HG02973 (cell line): Measurements from ENCODE around the gene PTPRK.
"Not testable (repeated sequence)": the region's sequence is repeated elsewhere in the genome, so short reads cannot be mapped to it uniquely, and the experiment has no call there.

Source experiments
- ATAC-seq: cut with Tn5 transposase; IDR thresholded peaks from one replicate; pipeline ENCODE4 v1.9.1; 2021; ENCODE audit warnings: moderate library complexity; ENCODE audit not compliant: unreplicated experiment

PTPRK gene

GRCh38 chr6:128047989-128048388 lies 472.4 kb downstream of the PTPRK start:
- ATAC-seq, result no peak

- no peak for ATAC-seq
Observed at GRCh38 chr6:128046033-128046432, 474.4 kb downstream of the PTPRK start.

DNA sequence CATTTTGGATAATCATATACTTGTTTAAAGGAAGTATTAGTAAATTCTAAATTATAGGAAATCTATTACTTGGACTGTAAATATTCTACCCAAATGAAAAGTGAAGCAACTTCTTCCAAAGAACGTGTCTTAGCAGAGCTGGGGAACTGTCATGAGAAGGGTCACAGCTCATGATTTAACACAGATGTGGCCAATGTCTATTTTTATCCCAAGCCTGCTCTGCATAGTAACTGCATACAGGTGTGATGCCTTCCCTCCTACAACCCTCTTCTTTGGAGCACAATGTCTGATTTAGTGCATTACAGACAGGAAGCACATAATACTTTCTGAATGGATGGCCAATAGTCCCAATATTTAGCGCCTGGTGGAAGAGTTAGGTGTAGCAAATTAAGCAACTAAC lies 480.9 kb downstream of the PTPRK start:
- ATAC-seq, result no peak

GRCh38 chr6:128036808-128037570 lies 483.4 kb downstream of the PTPRK start:
- ATAC-seq, result no peak

DNA sequence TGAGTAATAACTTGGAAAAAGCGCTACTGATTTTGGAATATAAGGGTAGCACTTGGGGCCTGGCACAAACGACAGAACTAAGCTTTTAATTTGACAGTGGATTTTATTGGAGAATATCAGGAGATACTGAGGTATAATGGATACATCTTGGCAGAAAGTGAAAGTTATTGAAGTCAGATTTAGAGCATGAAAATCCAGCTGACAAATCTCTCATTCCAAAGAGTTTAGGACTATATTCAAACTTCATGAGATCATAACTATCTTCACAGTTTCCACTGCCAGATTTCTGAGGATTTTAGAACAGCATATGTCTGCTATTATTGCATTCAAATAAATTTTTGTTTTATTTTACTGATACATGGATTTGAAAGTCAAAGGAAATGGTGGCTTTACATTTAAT lies 487.2 kb downstream of the PTPRK start:
- ATAC-seq, result no peak

DNA sequence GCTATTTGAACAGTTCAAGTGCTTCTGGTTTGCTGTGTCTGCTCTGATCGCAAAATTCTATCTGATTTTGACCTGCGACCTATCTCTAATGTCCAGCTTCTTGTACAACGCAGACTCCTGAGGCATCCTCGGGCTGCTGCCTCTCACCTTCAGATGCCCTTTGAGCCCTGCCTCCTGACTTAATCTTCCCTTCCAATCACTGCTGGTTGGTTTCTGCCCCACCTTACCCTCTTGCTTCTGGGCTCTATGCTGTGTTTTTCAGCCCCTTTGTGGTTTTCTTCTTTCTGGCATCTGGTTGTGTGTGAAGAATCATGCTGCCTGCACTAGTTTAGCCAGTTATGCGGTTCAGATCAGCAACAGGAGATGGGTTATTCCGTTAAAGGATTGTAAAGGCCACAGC lies 488.4 kb downstream of the PTPRK start:
- ATAC-seq, result no peak

- ATAC-seq, result no peak
Observed at GRCh38 chr6:128029826-128030225, 490.6 kb downstream of the PTPRK start.

DNA sequence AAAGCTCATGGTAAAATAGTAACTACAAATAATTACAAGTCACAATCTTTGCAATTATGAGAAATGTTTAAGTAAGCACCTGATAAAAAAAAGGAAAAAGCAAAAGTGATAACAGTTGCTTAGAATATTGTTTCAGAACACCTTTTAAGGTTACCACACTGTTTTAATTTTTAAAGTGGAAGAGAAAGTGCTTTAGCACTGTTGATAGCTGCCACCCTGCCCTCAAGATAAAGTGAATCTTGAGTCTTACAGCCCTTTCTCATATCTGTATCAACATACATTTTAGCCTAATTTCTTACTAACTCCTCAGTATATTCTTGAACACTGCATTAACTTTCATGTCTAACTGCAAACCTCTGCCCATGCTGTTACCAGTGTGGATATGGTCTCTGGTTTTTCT lies 492.2 kb downstream of the PTPRK start:
- ATAC-seq, result no peak

DNA sequence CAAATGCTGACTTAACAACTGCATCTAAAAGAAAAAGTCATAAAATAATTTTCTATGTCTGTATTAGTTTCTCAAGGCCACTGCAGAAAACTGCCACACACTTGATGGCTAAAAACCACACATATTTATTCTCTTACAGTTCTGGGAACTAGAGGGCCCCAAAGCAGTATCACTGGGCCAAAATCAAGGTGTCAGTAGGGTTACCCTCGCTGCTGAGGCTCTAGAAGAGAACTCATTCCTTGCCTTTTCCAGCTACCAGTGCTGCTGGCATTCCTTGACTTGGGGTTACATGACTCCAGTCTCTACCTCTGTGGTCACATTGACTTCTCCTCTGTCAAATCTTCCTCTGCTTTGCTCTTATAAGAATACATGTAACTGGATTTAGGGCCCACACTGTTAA lies 494.9 kb downstream of the PTPRK start:
- ATAC-seq, result no peak

GRCh38 chr6:128024969-128025368 lies 495.4 kb downstream of the PTPRK start:
- ATAC-seq, result no peak

DNA sequence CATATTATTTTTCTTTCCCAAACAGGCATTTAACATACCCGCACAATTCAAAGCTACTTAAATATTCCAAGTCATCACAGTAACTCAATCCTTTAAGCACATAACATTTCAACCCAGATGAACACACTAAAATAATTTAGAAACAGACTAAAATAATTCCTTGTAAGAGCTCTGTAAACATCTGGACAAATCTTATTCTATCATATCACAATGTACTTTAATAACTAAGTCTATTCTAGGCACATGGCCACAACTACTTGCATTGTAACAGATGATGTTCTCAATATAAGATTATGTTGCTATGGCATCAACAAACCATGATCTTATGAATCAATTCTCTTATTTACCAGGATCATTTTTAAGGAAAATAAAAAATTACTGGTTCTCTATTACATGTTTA lies 496.4 kb downstream of the PTPRK start:
- ATAC-seq, result no peak

DNA sequence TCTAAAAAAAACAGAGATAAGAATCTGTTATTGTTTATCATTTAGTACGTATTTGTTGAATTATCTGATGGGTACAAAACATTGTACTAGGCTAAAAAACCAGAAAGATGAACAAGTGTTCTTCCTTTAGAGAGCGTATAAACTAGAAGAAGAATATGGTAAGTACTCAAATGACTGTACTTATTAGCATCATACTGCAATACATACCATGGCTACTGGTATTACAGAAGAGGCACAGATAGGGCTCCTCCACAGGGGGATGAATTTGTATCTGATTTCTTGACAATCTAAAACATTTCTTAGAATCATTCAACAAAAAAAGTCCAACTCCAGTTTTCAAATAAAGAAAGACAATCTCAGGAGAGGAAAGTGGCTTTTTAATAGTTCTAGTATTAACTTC lies 501.6 kb downstream of the PTPRK start:
- ATAC-seq, result no peak

GRCh38 chr6:128017288-128017687 lies 503.1 kb downstream of the PTPRK start:
- ATAC-seq, result no peak

GRCh38 chr6:128007658-128008057 lies 512.7 kb downstream of the PTPRK start:
- no peak for ATAC-seq

DNA sequence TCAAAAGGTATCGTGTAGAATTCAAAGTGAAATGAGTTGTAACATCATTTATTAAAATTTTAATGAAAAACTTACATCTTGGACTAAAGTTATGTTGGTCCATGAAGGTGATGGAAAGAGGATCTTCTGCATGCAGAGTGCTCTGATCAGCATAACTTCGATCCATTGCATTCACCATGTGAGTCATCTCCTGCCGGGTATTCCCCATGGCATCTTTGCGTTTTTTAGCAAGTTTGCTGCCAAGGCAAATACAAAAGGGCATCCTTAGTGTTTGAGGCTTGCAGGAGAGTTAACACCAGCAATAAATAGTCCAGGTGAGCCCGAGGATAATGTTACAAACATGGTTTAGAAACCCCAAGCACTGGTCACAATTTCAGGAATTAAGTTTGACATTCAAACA lies 515.4 kb downstream of the PTPRK start:
- no peak for ATAC-seq

DNA sequence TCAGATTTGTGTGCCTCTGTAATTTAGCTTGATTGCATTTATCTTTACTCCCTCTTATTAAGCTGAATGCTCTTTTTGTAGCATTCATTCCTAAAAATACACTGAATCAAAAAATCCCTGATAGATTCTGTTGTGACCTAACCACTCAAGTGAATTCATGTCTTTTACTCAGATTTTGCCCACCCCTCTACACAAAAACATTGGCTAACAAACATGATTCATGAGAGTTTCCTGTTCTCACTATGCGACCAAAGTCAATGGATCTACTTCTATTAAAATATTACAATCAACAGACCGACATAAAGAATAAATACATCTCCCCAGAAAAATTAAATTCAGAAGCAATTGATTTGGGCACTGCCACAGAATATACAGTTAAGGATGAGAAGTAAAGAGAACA lies 520.0 kb downstream of the PTPRK start:
- ATAC-seq, result no peak

DNA sequence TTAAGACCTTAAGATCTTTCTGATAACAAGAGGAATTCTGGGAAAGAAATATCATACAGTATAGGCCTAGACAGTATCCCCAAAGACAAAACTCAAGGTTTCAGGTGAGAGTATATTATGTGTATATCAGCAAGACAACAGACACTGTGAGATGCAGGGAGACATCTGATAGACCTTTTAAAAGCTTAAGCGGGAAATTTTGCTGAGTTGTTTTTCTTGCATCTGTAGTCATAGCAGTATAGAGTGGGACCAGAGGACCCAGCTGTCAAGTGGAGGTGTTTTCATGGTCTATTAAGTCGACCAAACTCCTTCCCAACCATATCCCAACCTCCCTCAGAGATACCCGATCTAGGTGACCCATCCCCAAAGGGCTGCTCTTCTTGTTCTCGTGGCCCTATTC lies 521.4 kb downstream of the PTPRK start:
- ATAC-seq, result no peak

DNA sequence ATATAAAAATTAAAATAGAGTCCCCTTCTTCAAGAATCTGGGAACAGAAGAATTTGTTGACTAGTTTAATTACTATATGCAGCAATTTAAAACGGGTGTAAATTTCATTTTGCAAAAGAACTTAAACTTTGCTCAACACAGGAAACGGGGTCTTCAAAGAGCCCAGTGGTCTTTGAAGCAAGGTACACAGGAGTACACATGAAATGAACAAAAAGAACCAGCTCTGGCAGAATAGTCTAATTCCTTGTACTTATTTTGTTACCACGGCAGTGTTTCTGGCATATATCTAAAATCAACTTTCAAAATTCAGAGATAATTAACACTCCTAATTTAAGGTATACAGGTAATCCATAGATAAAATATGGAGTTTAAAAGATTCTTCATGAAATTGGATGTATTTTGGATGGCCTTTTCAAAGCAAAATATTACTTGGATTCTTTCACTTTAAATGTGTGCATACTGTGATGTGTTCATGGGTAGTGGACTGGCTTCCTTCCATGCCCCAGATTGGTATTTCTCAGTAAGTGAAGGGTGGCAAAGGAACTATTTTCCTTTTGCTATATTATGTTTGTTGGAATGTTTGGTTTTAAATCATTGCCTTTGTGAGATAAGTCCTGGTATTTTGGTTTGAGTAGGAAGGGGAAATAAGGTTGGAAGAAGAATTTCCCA lies 522.8 kb downstream of the PTPRK start:
- no peak for ATAC-seq

- ATAC-seq, result no peak
Observed at GRCh38 chr6:127996925-127997324, 523.5 kb downstream of the PTPRK start.

GRCh38 chr6:127992144-127992543 lies 528.3 kb downstream of the PTPRK start:
- ATAC-seq, result no peak

GRCh38 chr6:127990074-127990473 lies 530.3 kb downstream of the PTPRK start:
- no peak for ATAC-seq

- ATAC-seq, result no peak
Observed at GRCh38 chr6:127980996-127981395, 539.4 kb downstream of the PTPRK start.

DNA sequence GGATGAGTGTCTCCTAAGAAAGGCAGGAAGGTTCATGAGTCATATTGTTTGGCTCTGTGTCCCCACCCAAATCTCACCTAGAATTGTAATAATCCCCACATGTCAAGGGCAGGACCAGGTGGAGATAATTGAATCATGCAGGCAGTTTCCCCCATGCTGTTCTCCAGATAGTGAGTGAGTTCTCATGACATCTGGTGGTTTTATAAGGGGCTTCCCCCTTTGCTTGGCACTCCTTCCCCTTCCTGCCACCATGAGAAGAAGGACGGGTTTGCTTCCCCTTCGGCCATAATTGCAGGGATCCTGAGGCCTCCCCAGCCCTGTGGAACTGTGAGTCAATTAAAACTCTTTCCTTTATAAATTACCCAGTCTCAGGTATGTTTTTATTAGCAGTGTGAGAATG lies 542.2 kb downstream of the PTPRK start:
- not testable (repeated sequence) for ATAC-seq
